HL-60/S4 treated with retinoic acid at 250 ng/mL for 4 days and 3 days (cell line): ENCODE results near the gene PCDHGB6.
"Not testable (repeated sequence)": the region's sequence is repeated elsewhere in the genome, so short reads cannot be mapped to it uniquely, and the experiment has no call there.

Source experiments
- in situ Hi-C: fragments of 300-500 bp; cut with MboI; formaldehyde crosslinking; loops from 2 replicates; pipeline ENCODE4 v1.7.0; 2022; ENCODE audit warnings: low sequenced_read_pairs

Gene PCDHGB6

DNA sequence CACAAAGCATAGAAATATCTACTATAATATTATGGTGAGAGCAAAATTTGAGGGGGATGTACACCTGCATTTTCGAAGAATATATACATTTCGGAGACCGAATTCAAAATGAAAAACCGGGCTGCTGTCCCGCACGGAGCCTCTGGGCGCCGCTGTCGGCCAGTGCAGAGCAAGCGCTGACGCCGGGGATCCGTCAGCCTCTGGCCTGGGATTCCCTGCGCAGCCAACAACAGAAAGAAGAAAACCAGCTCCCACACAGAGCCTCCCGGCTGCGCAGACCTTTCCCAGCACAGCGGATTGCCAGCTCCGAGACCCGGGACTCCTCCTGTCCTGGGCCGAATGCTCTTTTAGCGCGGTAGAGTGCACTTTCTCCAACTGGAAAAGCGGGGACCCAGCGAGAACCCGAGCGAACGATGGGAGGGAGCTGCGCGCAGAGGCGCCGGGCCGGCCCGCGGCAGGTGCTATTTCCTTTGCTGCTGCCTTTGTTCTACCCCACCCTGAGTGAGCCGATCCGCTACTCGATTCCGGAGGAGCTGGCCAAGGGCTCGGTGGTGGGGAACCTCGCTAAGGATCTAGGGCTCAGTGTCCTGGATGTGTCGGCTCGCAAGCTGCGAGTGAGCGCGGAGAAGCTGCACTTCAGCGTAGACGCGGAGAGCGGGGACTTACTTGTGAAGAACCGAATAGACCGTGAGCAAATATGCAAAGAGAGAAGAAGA is at the start of gene PCDHGB6:
Gene PCDHGB6, plus strand, starts transcription at position 232 of the 716 bp plus-strand sequence. Its CDS starts 182 bp downstream, at position 414.
- in situ Hi-C loops = not testable (repeated sequence)

DNA sequence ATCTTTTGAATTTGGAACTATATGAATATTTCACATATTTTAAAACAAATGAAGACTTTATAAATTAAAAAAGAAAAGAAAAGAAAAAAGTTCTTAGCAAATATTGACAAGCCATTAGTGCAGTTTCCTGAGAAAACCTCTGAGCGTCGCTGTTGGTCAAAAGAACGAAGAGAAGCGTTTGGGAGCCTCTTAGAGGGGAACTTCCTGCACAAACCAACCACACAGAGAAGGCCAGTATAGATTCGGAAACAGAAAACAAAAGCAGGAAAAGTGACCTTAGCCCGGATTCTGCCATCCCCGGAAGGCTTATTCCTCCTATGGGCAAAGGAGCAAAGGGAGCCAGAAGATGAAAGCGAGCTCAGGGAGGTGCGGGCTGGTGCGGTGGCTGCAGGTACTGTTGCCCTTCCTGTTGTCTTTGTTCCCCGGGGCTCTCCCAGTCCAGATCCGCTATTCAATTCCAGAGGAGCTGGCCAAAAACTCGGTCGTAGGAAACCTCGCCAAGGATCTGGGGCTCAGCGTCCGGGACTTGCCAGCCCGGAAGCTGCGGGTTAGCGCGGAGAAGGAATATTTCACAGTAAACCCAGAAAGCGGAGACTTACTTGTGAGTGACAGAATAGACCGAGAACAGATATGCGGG is 47.9 kb upstream of the PCDHGB6 start, which contains the start of gene PCDHGB2:
Gene PCDHGB2, plus strand, starts transcription at position 205 of the 637 bp plus-strand sequence. Its CDS starts 142 bp downstream, at position 347.
- in situ Hi-C loops = no loop called here

DNA sequence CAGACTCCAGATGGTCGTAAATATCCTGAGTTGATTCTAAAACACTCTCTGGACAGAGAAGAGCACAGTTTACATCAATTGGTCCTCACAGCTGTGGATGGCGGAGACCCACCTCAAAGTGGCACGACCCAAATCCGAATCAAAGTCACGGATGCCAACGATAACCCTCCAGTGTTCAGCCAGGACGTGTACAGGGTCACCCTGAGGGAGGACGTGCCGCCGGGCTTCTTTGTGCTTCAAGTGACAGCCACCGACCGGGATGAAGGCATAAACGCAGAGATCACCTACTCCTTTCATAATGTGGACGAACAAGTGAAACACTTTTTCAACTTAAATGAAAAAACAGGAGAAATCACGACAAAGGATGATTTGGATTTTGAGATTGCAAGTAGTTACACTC is 47.1 kb upstream of the PCDHGB6 start:
- in situ Hi-C loops = no loop called here

DNA sequence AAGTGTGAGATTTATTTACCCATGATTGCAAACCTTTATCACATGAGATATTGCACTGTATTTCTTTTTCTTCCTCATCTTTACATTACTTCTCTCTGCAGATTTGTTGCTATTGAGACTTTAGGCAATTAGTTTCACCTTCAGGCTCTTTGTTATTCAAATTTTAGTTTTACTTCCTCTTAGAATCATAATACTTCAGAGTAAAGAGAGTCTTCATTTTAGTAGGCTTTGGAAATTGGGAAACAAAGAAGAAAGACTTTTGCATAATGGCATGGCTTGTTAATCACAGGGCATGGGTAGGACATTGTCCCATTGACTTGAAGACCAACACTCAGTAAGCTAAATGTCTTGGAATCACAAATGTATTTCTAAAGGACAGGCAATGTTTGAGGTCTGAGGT is 45.1 kb upstream of the PCDHGB6 start:
- in situ Hi-C loops = no loop called here

DNA sequence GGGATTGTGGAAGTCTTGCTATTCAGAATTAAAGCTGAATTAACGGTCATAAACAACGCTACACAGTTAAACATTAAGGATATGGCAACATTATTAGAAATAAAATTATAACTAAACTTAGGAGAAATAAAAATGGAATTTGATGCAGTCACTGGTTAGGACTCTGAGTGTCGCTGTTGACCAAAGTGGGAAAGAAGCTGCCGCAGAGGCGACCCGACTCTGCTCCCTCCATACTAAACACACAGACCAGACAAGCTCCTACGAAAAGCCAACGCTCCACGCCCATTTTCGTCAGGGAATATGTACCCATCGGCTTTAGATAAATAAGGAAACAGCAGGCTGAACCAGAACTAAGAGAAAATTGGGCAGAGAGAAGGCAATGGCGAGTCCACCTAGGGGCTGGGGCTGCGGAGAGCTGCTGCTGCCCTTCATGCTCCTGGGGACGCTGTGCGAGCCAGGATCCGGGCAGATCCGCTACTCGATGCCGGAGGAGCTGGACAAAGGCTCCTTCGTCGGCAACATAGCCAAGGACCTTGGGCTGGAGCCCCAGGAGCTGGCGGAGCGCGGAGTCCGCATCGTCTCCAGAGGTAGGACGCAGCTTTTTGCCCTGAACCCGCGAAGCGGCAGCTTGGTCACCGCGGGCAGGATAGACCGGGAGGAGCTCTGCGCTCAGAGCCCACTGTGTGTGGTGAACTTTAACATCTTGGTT is 43.7 kb upstream of the PCDHGB6 start, which contains the start of gene PCDHGA5:
Gene PCDHGA5, plus strand, starts transcription at position 211 of the 709 bp plus-strand sequence. Its CDS starts 169 bp downstream, at position 380.
- in situ Hi-C loops = no loop called here

DNA sequence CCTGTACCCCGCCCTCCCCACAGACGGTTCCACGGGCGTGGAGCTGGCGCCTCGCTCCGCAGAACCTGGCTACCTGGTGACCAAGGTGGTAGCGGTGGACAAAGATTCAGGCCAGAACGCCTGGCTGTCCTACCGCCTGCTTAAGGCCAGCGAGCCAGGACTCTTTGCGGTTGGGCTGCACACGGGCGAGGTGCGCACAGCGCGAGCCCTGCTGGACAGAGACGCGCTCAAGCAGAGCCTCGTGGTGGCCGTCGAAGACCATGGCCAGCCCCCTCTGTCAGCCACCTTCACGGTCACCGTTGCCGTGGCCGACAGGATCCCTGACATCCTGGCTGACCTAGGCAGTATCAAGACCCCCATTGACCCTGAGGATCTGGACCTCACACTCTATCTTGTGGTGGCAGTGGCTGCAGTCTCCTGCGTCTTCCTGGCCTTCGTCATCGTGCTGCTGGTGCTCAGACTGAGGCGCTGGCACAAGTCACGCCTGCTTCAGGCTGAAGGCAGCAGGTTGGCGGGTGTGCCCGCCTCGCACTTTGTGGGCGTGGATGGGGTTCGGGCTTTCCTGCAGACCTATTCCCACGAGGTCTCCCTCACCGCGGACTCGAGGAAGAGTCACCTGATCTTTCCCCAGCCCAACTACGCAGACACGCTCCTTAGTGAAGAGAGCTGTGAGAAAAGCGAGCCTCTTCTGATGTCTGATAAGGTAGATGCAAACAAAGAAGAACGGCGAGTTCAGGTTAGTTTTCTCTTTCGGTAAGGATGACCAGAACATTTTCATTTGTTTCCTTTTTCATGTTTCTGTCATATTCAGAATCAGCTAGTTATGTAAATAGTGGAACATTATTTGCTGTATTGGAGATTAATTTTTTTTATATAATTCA is 41.6 kb upstream of the PCDHGB6 start:
- in situ Hi-C loops = no loop called here

DNA sequence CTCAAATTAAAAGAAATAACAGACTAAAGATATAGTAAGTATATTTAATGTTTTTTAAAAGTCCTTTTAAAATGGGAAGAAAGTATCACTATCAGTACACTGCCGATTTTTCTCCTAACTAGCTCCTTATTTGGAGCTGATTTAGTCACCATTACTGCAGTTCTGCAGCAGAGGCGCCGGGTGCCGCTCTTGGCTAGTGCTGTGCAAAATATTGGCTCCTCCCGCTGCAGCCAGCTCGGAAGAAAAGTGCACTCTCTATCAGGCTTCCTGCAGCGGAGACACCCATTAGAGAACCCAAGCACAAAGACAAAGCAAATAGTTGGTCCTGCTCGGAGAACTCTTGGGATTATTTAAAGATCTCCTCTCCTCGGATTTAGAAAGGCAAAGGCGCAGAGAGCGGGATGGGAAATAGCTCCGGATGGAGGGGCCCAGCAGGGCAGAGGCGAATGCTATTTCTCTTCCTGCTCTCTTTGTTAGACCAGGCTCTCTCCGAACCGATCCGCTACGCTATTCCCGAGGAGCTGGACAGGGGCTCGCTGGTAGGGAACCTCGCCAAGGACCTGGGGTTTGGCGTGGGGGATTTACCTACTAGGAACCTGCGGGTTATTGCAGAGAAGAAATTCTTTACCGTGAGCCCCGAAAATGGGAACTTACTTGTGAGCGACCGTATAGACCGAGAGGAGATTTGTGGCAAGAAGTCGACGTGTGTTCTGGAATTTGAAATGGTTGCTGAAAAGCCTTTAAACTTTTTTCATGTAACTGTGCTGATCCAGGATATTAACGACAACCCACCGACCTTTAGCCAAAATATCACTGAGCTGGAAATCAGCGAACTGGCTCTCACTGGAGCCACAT is 37.6 kb upstream of the PCDHGB6 start, which contains the start of gene PCDHGB3:
Gene PCDHGB3, plus strand, starts transcription at position 249 of the 855 bp plus-strand sequence. Its CDS starts 153 bp downstream, at position 402.
- in situ Hi-C loops = no loop called here

DNA sequence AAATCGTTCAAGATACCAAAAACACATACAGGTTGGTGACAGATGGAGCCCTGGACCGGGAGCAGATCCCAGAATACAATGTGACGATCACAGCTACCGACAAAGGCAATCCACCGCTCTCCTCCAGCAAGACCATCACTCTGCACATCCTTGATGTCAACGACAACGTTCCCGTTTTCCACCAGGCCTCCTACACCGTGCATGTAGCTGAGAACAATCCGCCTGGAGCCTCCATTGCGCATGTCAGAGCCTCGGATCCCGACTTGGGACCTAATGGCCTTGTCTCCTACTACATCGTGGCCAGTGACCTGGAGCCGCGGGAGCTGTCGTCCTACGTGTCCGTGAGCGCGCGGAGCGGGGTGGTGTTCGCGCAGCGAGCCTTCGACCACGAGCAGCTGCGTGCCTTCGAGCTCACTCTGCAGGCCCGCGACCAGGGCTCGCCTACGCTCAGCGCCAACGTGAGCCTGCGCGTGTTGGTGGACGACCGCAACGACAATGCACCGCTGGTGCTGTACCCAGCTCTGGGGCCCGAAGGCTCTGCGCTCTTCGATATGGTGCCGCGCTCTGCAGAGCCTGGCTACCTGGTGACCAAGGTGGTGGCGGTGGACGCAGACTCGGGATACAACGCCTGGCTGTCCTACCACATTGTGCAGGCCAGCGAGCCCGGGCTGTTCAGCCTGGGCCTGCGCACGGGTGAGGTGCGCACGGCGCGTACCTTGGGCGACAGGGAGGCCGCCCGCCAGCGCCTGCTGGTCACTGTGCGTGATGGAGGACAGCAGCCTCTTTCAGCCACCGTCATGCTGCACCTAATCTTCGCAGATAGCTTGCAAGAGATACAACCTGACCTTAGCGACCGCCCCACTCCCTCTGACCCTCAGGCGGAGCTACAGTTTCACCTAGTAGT is 36.0 kb upstream of the PCDHGB6 start:
- in situ Hi-C loops = no loop called here

DNA sequence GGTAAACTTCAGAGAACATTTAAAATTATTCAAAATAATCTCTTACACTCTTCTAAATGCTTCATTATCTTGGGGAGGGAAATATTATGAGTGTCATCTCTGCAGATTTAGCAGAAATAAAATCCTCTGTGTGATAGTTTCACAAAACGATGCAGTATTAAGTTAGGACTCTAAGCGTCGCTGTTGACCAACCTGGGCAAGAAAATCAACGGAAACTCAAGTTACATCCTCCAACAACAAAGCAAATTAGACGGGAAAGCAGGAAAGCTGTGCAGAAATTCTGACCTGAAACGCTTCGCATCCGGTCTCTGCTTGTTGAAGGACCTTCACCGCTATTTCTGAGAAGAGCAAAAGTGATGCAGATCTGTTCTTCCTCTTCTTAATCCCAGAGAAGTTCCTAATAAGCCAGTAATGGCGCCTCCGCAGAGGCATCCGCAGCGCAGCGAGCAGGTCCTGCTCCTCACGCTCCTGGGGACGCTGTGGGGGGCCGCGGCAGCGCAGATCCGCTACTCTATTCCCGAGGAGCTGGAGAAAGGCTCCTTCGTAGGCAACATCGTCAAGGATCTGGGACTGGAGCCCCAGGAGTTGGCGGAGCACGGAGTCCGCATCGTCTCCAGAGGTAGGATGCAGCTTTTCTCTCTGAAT is 34.0 kb upstream of the PCDHGB6 start, which contains the start of gene PCDHGA6:
Gene PCDHGA6, plus strand, starts transcription at position 219 of the 645 bp plus-strand sequence. Its CDS starts 193 bp downstream, at position 412.
- in situ Hi-C loops = no loop called here

DNA sequence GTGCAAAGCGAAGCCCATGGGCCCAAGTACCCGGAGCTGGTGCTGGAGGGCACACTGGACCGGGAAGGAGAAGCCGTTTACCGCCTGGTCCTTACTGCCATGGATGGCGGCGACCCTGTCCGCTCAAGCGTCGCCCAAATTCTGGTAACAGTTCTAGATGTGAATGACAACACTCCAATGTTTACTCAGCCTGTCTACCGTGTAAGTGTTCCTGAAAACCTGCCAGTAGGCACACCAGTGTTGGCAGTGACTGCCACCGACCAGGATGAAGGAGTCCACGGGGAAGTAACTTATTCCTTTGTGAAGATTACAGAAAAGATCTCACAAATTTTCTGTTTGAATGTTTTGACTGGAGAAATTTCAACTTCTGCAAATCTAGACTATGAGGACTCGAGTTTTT is 33.2 kb upstream of the PCDHGB6 start:
- in situ Hi-C loops = no loop called here

DNA sequence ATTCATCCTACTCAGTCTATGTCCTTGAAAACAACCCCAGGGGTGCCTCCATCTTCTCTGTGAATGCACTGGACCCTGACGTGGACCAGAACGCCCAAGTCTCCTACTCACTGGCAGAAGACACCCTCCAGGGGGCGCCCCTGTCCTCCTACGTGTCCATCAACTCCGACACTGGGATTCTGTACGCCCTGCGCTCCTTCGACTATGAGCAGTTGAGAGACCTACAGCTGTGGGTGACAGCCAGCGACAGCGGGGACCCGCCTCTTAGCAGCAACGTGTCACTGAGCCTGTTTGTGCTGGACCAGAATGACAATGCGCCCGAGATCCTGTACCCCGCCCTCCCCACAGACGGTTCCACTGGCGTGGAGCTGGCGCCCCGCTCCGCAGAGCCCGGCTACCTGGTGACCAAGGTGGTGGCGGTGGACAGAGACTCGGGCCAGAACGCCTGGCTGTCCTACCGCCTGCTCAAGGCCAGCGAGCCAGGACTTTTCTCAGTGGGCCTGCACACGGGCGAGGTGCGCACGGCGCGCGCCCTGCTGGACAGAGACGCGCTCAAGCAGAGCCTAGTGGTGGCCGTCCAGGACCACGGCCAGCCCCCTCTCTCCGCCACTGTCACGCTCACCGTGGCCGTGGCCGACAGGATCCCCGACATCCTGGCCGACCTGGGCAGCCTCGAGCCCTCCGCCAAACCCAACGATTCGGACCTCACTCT is 32.2 kb upstream of the PCDHGB6 start:
- in situ Hi-C loops = not testable (repeated sequence)

DNA sequence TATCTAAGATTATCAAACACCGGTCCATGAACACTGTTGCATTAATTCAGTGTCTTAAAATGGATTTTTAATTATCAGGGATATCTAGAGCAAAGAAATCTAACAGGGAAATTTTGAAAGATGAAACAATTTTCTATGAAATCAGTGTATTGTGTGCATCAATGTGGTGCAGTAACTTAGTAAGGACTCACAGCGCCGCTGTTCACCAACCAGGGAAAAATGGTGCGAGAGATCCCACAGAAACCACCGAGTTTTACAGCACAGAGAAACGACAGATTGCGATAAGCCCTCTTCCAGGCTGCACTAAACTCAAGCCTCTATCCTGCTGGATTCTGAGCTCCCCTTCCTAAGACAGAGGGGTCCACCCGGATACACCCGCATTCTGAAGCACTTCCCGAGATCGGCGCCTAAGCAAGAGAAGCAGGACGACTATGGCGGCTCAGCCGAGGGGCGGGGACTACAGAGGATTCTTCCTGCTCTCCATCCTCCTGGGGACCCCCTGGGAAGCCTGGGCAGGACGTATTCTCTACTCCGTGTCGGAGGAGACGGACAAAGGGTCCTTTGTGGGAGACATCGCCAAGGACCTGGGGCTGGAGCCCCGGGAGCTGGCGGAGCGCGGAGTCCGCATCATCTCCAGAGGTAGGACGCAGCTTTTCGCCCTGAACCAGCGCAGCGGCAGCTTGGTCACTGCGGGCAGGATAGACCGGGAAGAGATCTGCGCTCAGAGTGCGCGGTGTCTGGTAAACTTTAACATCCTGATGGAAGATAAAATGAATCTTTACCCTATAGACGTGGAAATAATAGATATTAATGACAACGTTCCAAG is 25.1 kb upstream of the PCDHGB6 start, which contains the start of gene PCDHGA7:
Gene PCDHGA7, plus strand, starts transcription at position 274 of the 826 bp plus-strand sequence. Its CDS starts 158 bp downstream, at position 432.
- in situ Hi-C loops = no loop called here

DNA sequence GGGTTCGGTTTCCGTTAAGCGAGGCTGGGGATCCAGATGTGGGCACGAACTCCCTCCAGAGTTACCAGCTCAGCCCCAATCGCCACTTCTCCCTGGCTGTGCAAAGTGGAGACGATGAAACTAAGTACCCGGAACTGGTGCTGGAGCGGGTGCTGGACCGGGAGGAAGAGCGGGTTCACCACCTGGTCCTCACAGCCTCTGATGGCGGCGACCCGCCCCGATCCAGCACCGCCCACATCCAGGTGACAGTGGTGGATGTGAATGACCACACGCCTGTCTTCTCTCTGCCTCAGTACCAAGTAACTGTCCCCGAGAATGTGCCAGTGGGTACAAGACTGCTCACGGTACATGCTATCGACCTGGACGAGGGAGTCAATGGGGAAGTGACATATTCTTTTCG is 24.5 kb upstream of the PCDHGB6 start:
- in situ Hi-C loops = no loop called here

DNA sequence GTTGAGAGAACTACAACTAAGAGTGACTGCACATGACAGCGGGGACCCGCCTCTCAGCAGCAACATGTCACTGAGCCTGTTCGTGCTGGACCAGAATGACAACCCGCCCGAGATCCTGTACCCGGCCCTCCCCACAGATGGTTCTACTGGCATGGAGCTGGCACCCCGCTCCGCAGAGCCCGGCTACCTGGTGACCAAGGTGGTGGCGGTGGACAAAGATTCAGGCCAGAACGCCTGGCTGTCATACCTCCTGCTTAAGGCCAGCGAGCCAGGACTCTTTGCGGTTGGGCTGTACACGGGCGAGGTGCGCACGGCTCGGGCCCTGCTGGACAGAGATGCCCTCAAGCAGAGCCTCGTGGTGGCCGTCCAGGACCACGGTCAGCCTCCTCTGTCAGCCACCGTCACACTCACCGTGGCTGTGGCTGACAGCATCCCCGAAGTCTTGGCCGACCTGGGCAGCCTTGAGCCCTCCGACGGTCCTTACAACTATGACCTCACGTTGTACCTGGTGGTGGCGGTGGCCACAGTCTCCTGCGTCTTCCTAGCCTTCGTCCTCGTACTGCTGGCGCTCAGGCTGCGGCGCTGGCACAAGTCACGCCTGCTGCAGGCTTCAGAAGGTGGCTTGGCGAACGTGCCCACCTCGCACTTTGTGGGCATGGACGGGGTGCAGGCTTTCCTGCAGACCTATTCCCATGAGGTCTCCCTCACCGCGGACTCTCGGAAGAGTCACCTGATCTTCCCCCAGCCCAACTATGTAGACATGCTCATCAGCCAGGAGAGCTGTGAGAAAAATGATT is 23.2 kb upstream of the PCDHGB6 start:
- in situ Hi-C loops = no loop called here

DNA sequence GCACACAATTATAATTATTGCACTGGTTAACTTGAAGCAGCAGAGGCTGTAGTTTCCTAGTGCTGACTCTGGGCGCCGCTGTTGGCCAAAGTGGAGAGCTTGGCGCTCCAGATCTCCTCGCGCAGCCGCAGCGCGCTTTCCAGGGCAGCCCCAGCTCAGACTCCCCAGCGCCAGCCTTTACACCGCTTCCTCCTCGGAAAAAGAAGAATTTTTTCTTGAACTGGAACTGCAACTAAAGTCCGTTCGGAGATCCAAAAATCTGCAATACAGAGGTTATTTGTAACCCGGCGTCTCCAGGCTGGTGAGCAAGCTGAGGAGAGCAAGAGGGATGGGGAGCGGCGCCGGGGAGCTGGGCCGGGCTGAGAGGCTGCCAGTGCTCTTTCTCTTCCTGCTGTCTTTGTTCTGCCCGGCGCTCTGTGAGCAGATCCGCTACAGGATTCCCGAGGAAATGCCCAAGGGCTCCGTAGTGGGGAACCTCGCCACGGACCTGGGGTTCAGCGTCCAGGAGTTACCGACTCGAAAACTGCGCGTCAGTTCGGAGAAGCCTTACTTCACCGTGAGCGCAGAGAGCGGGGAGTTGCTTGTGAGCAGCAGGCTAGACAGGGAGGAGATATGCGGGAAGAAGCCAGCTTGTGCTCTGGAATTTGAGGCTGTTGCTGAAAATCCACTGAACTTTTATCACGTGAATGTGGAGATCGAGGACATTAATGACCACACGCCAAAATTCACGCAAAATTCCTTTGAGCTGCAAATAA is 20.1 kb upstream of the PCDHGB6 start, which contains the start of gene PCDHGB4:
Gene PCDHGB4, plus strand, starts transcription at position 142 of the 755 bp plus-strand sequence. Its CDS starts 187 bp downstream, at position 329.
- in situ Hi-C loops = not testable (repeated sequence)
